Colonic mucosa (tissue), 4 donors: ENCODE data around the gene WDFY4. TPM values are rescaled to one million over a fixed set of nuclear protein-coding genes. Genes with fewer than 3 reads are reported as not detected.

Experiments
- DNase-seq: peaks from one replicate; pipeline ENCODE4 v3.0.0-alpha.2; 2020
- H3K27ac ChIP-seq: fragments of 200-600 bp; one replicate; pipeline ENCODE4 v1.8.0; 2021
- H3K27me3 ChIP-seq: fragments of 200-600 bp; one replicate; pipeline ENCODE4 v1.8.0; 2021
- H3K36me3 ChIP-seq: fragments of 200-600 bp; one replicate; pipeline ENCODE4 v1.8.0; 2021
- H3K4me1 ChIP-seq: fragments of 200-600 bp; one replicate; pipeline ENCODE4 v1.8.0; 2021; ENCODE audit warnings: mild to moderate bottlenecking
- H3K4me3 ChIP-seq: fragments of 200-600 bp; one replicate; pipeline ENCODE4 v1.8.0; 2021
- H3K9ac ChIP-seq, 2 donors: one replicate each; pipeline ENCODE4 v1.7.0; 2013; ENCODE audit warnings: control low read depth in 2 of 2, low read depth in 2 of 2, low read length in 2 of 2
- H3K9me3 ChIP-seq: fragments of 200-600 bp; one replicate; pipeline ENCODE4 v1.8.0; 2021
- CTCF ChIP-seq: fragments of 200-600 bp; IDR thresholded peaks from one replicate; pipeline ENCODE4 v1.8.0; 2022; ENCODE audit warnings: antibody characterized with exemption, mild to moderate bottlenecking
- intact Hi-C: fragments of 100-400 bp; cut with DNase I; formaldehyde crosslinking; loops from one replicate; pipeline ENCODE4 v1.14.1; 2022
- total RNA-seq, 2 donors: library from RNA; stranded (reverse); fragmentation: NEBNext Ultra II Directional in 1 of 2; extraction: Animal tissue kit (Norgen Biotek cat#: 25700) in 1 of 2; gene quantifications; one replicate each; pipeline ENCODE4 v1.2.1, GENCODE V29; 2021
- donor health status: healthy.
- donor health status: DM: no; HTN: no; CAD: no.
- donor health status: DM: no; HTN: no; CAD: no.

WDFY4 gene
- total RNA-seq, 2 donors from 2014 or later, result 1.5 to 1.6 TPM

DNA sequence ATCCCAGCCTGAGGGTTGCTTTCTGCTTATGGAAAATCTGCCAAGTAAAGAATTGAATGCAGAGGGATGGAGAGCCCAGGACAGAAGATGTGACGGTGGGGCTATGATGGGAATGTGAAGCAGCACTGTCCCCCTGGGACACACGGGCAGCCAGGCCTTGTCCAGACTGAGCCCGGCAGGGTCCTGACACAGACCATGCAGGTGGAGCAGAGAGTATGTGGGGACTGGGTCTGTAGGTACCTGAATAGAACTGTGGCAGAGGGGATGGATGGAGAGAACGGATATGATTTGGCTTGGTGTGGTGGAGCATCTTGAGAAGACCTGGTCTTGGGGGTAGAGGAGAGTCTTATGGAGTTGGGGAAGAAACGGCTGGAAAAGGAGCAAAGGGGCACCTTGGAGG, 255.7 kb downstream of the WDFY4 start:
- H3K9me3 ChIP-seq, result no peaks in the 10 kb centered on the region
- no peak overlapping the region for H3K9ac ChIP-seq
- DNase-seq, result no peak
- no peak for TF ChIP-seq CTCF
- H3K4me1 ChIP-seq, result no peaks in the 10 kb centered on the region
- no peaks in the 10 kb centered on the region for H3K27me3 ChIP-seq
- H3K27ac ChIP-seq, result no peak overlapping the region
- intact Hi-C loops, result no loop called here
- H3K4me3 ChIP-seq, result no peak overlapping the region
- no peaks in the 10 kb centered on the region for H3K36me3 ChIP-seq

DNA sequence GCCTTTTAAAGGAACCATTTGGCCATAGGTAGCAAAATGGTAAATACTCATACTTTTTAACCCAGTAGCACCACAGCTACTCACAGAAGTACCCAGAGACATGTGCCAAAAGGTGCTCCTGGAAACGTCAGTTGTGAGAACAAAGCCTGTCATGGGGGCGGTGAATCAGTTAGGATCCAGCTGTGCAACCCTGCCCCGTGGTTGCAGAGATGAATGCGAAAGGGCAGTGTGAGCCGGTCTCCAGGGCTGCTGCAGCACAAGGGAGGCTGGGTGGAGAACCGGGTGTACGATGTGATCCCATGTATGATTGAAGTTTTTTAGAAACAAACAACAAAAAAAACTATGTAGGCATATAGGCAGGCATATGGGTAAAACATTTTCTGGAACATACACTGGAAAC, 256.3 kb downstream of the WDFY4 start:
- Histone ChIP-seq H3K4me1 (no peaks in the 10 kb centered on the region), H3K36me3 (no peaks in the 10 kb centered on the region), H3K9ac (no peak overlapping the region), H3K27me3 (no peaks in the 10 kb centered on the region), H3K4me3 (no peak overlapping the region), H3K27ac (no peak overlapping the region), H3K9me3 (no peaks in the 10 kb centered on the region)
- no peak for TF ChIP-seq CTCF
- no peak for DNase-seq
- intact Hi-C loops, result no loop called here

DNA sequence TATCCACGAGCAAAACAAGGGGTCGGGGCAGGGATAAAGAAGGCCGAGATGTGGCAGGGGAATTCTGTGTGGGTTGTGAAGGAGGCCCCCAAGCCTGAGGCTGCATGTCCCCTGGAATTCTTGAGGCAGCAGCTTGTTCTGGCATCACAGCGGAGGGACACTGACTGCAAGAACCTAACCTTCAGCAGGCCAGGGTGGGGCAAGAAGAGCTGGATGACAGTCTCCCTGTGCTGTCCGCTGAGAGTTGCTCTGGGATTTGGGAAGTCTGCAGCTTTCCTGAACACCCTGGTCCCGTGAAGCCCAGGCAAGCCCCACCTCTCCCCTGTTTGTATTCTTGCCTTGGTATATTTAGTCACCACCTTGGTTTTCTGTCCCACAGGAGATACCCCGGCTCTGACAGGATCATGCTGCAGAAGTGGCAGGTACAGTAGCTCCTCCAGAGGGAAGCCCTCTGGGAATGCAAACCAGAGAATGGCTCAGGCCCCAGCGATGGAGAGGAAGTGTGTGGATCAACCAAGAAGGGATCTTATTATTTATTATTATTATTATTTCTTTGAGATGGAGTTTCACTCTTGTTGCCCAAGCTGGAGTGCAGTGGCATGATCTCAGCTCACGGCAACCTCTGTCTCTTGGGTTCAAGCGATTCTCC, 256.9 kb downstream of the WDFY4 start:
- Histone ChIP-seq H3K4me1 (peaks cover 4% of the 10 kb centered on the region), H3K36me3 (no peaks in the 10 kb centered on the region), H3K4me3 (no peak overlapping the region), H3K9me3 (no peaks in the 10 kb centered on the region), H3K27ac (no peak overlapping the region), H3K27me3 (no peaks in the 10 kb centered on the region), H3K9ac (no peak overlapping the region)
- no peak for DNase-seq
- intact Hi-C loops, result no loop called here
- no peak for TF ChIP-seq CTCF

DNA sequence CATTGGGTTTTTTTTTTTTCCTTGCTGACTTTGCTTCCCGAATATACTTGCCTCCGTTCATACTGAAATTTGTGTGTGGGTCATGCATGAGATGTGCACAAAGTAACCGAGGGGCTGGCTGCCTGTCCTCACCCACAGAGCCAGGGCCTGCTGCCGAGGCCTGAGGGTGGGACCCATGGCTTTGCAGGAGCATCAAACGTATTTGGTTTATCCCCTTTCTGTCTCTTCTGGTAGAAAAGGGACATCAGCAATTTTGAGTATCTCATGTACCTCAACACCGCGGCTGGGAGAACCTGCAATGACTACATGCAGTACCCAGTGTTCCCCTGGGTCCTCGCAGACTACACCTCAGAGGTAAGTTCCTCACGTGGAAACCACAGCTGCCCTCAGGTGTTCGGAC, 258.4 kb downstream of the WDFY4 start:
- H3K4me1 ChIP-seq, result peaks cover 5% of the 10 kb centered on the region
- H3K27me3 ChIP-seq, result no peaks in the 10 kb centered on the region
- intact Hi-C loops, result no loop called here
- H3K36me3 ChIP-seq, result no peaks in the 10 kb centered on the region
- H3K9ac ChIP-seq, result no peak overlapping the region
- TF ChIP-seq CTCF, result no peak
- DNase-seq, result no peak
- H3K9me3 ChIP-seq, result no peaks in the 10 kb centered on the region
- H3K4me3 ChIP-seq, result no peak overlapping the region
- no peak overlapping the region for H3K27ac ChIP-seq

- Histone ChIP-seq H3K4me3 (no peak overlapping the region), H3K9ac (no peak overlapping the region), H3K9me3 (no peaks in the 10 kb centered on the region), H3K4me1 (peaks cover 5% of the 10 kb centered on the region), H3K27me3 (no peaks in the 10 kb centered on the region), H3K27ac (no peak overlapping the region), H3K36me3 (no peaks in the 10 kb centered on the region)
- intact Hi-C loops, result no loop called here
- TF ChIP-seq CTCF, result no peak
- no peak for DNase-seq
Measured at GRCh38 chr10:48944171-48944570, 259.5 kb downstream of the WDFY4 start.
